GM12864 (cell line): ENCODE data around the gene FBXO11.

Experiments
- DNase-seq: peaks from one replicate; pipeline ENCODE4 v3.0.0-alpha.2; 2011; ENCODE audit warnings: low read depth
- H3K4me3 ChIP-seq: 2 replicates; pipeline ENCODE4 v1.5.1; 2011; ENCODE audit warnings: mild to moderate bottlenecking, low read depth, low read length, control low read depth
- TF ChIP-seq, protein P1 (sequence below): IDR thresholded peaks from 2 replicates; pipeline ENCODE4 v1.5.1; 2011; ENCODE audit warnings: low read depth, mild to moderate bottlenecking, moderate library complexity, low read length, control low read depth, inconsistent platforms; ENCODE audit errors: missing control alignments

FBXO11 gene

DNA sequence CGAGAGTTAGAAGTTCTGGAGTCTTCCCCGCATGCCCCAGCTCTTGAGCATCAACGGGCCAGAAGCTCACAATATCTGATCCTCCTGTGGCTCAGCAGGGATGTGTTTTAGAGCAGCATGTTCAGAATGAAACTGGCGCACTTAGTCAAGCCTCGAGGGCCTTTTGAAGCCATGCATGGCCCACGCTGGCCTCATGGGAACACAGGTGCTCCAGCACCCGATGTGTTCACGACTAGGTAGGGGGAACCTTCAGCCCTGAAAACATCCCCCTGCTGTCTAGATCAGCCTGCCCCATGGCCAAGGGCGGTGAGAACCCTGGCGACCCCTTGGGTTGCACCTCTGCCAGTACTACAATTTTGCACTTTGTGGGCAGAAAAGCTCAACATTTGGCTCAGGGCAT is 90.5 kb downstream of the FBXO11 start:
- DNase-seq = no peak
- H3K4me3 ChIP-seq = no peak overlapping the region
- TF ChIP-seq, protein P1, sequence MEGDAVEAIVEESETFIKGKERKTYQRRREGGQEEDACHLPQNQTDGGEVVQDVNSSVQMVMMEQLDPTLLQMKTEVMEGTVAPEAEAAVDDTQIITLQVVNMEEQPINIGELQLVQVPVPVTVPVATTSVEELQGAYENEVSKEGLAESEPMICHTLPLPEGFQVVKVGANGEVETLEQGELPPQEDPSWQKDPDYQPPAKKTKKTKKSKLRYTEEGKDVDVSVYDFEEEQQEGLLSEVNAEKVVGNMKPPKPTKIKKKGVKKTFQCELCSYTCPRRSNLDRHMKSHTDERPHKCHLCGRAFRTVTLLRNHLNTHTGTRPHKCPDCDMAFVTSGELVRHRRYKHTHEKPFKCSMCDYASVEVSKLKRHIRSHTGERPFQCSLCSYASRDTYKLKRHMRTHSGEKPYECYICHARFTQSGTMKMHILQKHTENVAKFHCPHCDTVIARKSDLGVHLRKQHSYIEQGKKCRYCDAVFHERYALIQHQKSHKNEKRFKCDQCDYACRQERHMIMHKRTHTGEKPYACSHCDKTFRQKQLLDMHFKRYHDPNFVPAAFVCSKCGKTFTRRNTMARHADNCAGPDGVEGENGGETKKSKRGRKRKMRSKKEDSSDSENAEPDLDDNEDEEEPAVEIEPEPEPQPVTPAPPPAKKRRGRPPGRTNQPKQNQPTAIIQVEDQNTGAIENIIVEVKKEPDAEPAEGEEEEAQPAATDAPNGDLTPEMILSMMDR = no peak

GRCh38 chr2:47811668-47812067 is 94.6 kb downstream of the FBXO11 start:
- DNase-seq = no peak
- TF ChIP-seq, protein P1 = no peak
- H3K4me3 ChIP-seq = no peak overlapping the region

GRCh38 chr2:47810850-47811249 is 95.4 kb downstream of the FBXO11 start:
- DNase-seq = no peak
- TF ChIP-seq, protein P1 = no peak
- H3K4me3 ChIP-seq = no peak overlapping the region

DNA sequence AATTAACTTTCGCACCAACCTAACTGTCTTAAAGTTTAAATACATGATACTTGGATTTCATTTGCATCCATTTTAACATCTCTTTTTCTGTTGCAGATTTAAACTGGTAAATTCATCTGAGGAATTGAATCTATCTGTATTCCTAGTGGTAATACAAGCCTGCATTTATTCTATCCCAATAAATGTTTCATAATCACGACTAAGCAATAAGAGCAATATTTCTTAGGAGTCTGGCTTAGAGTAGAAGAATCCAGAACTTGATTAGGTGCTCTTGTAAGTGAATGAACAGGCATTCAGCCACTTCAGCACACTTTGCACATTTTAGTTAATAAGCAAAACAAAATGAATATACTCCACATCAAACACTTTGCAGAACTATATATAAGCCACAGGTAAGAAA is 96.4 kb downstream of the FBXO11 start:
- DNase-seq = no peak
- no peak overlapping the region for H3K4me3 ChIP-seq
- TF ChIP-seq, protein P1 = no peak

DNA sequence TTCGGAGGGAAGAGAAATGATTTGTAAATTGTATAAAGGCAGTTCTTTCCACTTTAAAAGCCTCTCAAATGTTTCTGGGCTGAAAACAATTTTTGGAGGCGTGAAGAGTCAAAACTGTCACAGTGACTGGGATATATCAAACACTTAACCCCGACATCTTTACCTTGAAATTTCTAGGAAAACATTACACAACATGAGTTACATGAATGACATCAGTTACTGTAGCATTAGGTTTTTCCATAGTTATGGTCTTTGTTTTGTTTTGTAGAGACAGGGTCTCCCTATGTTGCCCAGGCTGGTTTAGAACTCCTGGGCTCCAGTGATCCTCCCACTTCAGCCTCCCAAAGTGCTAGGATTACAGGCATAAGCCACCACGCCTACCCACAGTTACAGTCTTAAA is 97.7 kb downstream of the FBXO11 start:
- TF ChIP-seq, protein P1 = no peak
- no peak for DNase-seq
- no peak overlapping the region for H3K4me3 ChIP-seq

GRCh38 chr2:47805850-47806249 is 100.4 kb downstream of the FBXO11 start:
- no peak overlapping the region for H3K4me3 ChIP-seq
- TF ChIP-seq, protein P1 = no peak
- no peak for DNase-seq

DNA sequence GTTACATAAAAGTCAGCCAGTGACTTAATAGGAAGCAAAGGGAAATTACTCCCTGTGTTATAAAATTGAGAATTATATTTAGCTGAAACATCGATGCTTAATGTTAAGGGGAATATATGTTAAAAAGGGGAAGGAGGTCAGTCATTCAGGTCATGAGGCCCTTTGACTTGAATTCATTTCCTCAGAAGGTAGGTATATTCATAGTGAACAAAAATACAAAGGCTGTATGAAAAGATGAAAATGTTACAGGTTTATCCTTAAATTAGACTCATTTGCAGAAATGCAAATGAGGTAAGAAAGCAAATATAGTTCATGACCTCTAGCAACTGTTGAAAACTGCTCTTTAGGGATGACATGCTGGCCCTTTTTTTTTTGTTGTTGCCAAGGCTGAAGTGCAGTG is 102.5 kb downstream of the FBXO11 start:
- no peak overlapping the region for H3K4me3 ChIP-seq
- no peak for DNase-seq
- TF ChIP-seq, protein P1 = no peak
